Activated naive CD8-positive, alpha-beta T cell treated with anti-CD3 and anti-CD28 coated beads for 36 hours (primary cell): ENCODE data around the gene NR2F6. TPM values are rescaled to one million over a fixed set of nuclear protein-coding genes. Genes with fewer than 3 reads are reported as not detected.
"Not testable (repeated sequence)": the region's sequence is repeated elsewhere in the genome, so short reads cannot be mapped to it uniquely, and the experiment has no call there.

Experiments used
- DNase-seq: peaks from one replicate; pipeline ENCODE4 v3.0.0; 2021
- H3K27ac Mint-ChIP-seq: one replicate; pipeline ENCODE4 v1.8.0; 2022; ENCODE audit warnings: mild to moderate bottlenecking, moderate library complexity, mixed read lengths
- H3K27me3 Mint-ChIP-seq: one replicate; pipeline ENCODE4 v1.8.0; 2022; ENCODE audit warnings: mild to moderate bottlenecking, mixed read lengths
- H3K36me3 Mint-ChIP-seq: one replicate; pipeline ENCODE4 v1.8.0; 2021; ENCODE audit warnings: mild to moderate bottlenecking, mixed read lengths
- H3K4me1 Mint-ChIP-seq: one replicate; pipeline ENCODE4 v1.8.0; 2021; ENCODE audit warnings: mixed read lengths
- H3K4me3 Mint-ChIP-seq: one replicate; pipeline ENCODE4 v1.8.0; 2022; ENCODE audit warnings: mild to moderate bottlenecking, moderate library complexity, mixed read lengths
- H3K9me3 Mint-ChIP-seq: one replicate; pipeline ENCODE4 v1.8.0; 2022; ENCODE audit warnings: mixed read lengths
- total RNA-seq, 2 experiments: library from RNA; stranded (reverse); gene quantifications; one replicate each; pipeline ENCODE4 v1.2.3, GENCODE V29; 2021

NR2F6 gene
- total RNA-seq, 2 experiments from 2014 or later: 6.9 to 7.1 TPM

DNA sequence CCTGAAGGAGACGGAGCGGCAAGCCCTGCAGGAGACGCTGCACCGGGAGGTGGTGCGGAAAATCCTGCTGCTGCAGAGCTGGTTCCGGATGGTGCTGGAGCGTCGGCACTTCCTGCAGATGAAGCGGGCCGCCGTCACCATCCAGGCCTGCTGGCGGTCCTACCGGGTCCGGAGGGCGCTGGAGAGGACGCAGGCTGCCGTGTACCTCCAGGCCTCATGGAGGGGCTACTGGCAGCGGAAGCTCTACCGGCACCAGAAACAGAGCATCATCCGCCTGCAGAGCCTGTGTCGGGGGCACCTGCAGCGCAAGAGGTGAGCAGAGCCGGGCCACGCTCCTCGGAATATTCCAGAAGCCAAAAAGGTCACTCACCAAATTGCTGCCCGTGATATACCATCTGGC, 53.0 kb downstream of the NR2F6 start:
- Mint-ChIP-seq H3K27me3 (no peaks in the 10 kb centered on the region), H3K4me1 (no peaks in the 10 kb centered on the region), H3K27ac (no peak overlapping the region), H3K9me3 (no peaks in the 10 kb centered on the region), H3K36me3 (peaks cover 18% of the 10 kb centered on the region), H3K4me3 (no peak overlapping the region)
- DNase-seq: no peak

DNA sequence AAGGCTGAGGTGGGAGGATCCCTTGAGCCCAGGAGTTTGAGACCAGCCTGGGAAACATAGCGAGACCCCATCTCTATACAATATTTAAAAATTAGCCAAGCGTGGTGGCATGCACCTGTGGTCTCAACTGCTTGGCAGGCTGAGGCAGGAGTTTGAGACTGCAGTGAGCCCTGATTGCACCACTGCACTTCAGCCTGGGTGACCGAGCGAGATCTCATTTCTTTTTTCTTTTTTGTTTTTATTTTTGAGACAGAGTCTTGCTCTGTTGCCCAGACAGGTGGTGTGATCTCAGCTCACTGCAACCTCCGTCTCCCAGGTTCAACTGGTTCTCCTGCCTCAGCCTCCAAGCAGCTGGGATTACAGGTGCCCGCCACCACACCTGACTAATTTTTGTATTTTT, 54.0 kb downstream of the NR2F6 start:
- DNase-seq, H3K27me3 Mint-ChIP-seq, H3K4me1 Mint-ChIP-seq, H3K4me3 Mint-ChIP-seq, H3K27ac Mint-ChIP-seq, H3K9me3 Mint-ChIP-seq: not testable (repeated sequence)
- H3K36me3 Mint-ChIP-seq: peaks cover 15% of the 10 kb centered on the region

DNA sequence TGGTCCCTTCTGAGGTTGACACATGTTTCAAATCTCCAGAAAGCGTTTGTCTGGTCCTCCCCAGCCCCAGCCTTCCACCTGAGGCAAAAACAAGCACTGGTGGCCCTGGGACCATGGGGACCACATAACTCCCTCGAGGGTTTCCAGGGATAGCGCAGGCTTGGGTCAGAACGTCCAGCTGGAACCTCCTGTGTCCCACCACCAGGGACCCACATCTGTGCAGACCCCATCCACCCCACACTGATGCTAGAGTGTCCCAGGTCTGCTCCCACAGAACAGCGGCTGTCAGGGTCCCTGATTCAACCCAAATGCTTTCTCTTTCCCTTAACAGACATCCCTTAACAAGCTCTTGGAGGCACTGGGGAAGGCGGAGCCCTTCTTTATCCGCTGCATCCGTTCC, 60.1 kb downstream of the NR2F6 start:
- H3K4me1 Mint-ChIP-seq: peaks cover 19% of the 10 kb centered on the region
- no peaks in the 10 kb centered on the region for H3K27me3 Mint-ChIP-seq
- H3K4me3 Mint-ChIP-seq: no peak overlapping the region
- H3K9me3 Mint-ChIP-seq: no peaks in the 10 kb centered on the region
- DNase-seq: no peak
- H3K27ac Mint-ChIP-seq: no peak overlapping the region
- peaks cover 20% of the 10 kb centered on the region for H3K36me3 Mint-ChIP-seq

- peaks cover 19% of the 10 kb centered on the region for H3K4me1 Mint-ChIP-seq
- H3K27ac Mint-ChIP-seq: peak overlapping the region; percentile 99
- DNase-seq: peak; percentile 44
- H3K9me3 Mint-ChIP-seq: no peaks in the 10 kb centered on the region
- H3K4me3 Mint-ChIP-seq: peak overlapping the region; percentile 83
- peaks cover 20% of the 10 kb centered on the region for H3K36me3 Mint-ChIP-seq
- H3K27me3 Mint-ChIP-seq: no peaks in the 10 kb centered on the region
Measured at GRCh38 chr19:17184371-17184841, 61.3 kb downstream of the NR2F6 start.

GRCh38 chr19:17183858-17184321, 61.8 kb downstream of the NR2F6 start:
- no peaks in the 10 kb centered on the region for H3K9me3 Mint-ChIP-seq
- no peaks in the 10 kb centered on the region for H3K27me3 Mint-ChIP-seq
- peak; percentile 15 for DNase-seq
- peak overlapping the region; percentile 83 for H3K4me3 Mint-ChIP-seq
- peaks cover 19% of the 10 kb centered on the region for H3K4me1 Mint-ChIP-seq
- H3K27ac Mint-ChIP-seq: peak overlapping the region; percentile 99
- peaks cover 20% of the 10 kb centered on the region for H3K36me3 Mint-ChIP-seq

- peak overlapping the region; percentile 99 for H3K27ac Mint-ChIP-seq
- no peaks in the 10 kb centered on the region for H3K27me3 Mint-ChIP-seq
- no peaks in the 10 kb centered on the region for H3K9me3 Mint-ChIP-seq
- H3K36me3 Mint-ChIP-seq: peaks cover 18% of the 10 kb centered on the region
- H3K4me3 Mint-ChIP-seq: peak overlapping the region; percentile 83
- peak; percentile 44 for DNase-seq
- peaks cover 19% of the 10 kb centered on the region for H3K4me1 Mint-ChIP-seq
Measured at GRCh38 chr19:17183271-17183761, 62.4 kb downstream of the NR2F6 start.

Other genes starting within 250 kb of the NR2F6 start
- gene CPAMD8, start 219.1 kb downstream of the NR2F6 start, total RNA-seq: under 1 TPM; 0.41 to 0.42 TPM
- gene HAUS8, start 170.5 kb downstream of the NR2F6 start, total RNA-seq: 10 to 100 TPM; 43.1 to 46.0 TPM
- 10 to 100 TPM; 84.3 to 86.9 TPM for gene MYO9B, start 170.1 kb downstream of the NR2F6 start, total RNA-seq
- gene USE1, start 30.6 kb downstream of the NR2F6 start, total RNA-seq: 10 to 100 TPM; 26.5 to 27.1 TPM
- gene OCEL1, start 19.7 kb downstream of the NR2F6 start, total RNA-seq: 10 to 100 TPM; 11.9 to 12.6 TPM
- gene USHBP1, start 18.8 kb upstream of the NR2F6 start, total RNA-seq: not detected
- 100 to 1,000 TPM; 107 to 112 TPM for gene BABAM1, start 21.5 kb upstream of the NR2F6 start, total RNA-seq
- 10 to 100 TPM; 22.9 to 23.2 TPM for gene ANKLE1, start 36.0 kb upstream of the NR2F6 start, total RNA-seq
- gene ABHD8, start 57.5 kb upstream of the NR2F6 start, total RNA-seq: 1 to 10 TPM; 4.1 to 4.9 TPM
- gene MRPL34, start 60.0 kb upstream of the NR2F6 start, total RNA-seq: 100 to 1,000 TPM; 122 to 128 TPM
- gene DDA1, start 63.6 kb upstream of the NR2F6 start, total RNA-seq: 10 to 100 TPM; 41.0 to 43.6 TPM
- 1 to 10 TPM; 2.5 to 2.7 TPM for gene ANO8, start 88.9 kb upstream of the NR2F6 start, total RNA-seq
- 10 to 100 TPM; 49.0 to 49.6 TPM for gene GTPBP3, start 91.6 kb upstream of the NR2F6 start, total RNA-seq
- not detected for gene PLVAP, start 131.4 kb upstream of the NR2F6 start, total RNA-seq
- gene CCDC194, start 148.3 kb upstream of the NR2F6 start, total RNA-seq: 1 to 10 TPM in 1 of 2 experiments, under 1 TPM in 1; 0.96 to 1.6 TPM
- 10 to 100 TPM; 92.6 to 98.6 TPM for gene BST2, start 159.7 kb upstream of the NR2F6 start, total RNA-seq
- 10 to 100 TPM; 26.4 to 27.4 TPM for gene MVB12A, start 174.1 kb upstream of the NR2F6 start, total RNA-seq
- not detected for gene TMEM221, start 202.7 kb upstream of the NR2F6 start, total RNA-seq
- gene NXNL1, start 215.0 kb upstream of the NR2F6 start, total RNA-seq: not detected
- gene SLC27A1, start 224.6 kb upstream of the NR2F6 start, total RNA-seq: 1 to 10 TPM; 2.6 to 2.8 TPM